HepG2 (cell line): Measurements from ENCODE around the gene RAC2.

Source experiments
- ARNT ChIP-seq: fragments of 450-650 bp; IDR thresholded peaks from 2 replicates; pipeline ENCODE4 v1.6.1; 2017
- EED ChIP-seq: sonication (generic); formaldehyde crosslinking; IDR thresholded peaks from 2 replicates; pipeline ENCODE4 v1.5.0; 2020; ENCODE audit warnings: mild to moderate bottlenecking, missing genetic modification reagents
- RELA ChIP-seq: sonication (generic); formaldehyde crosslinking; IDR thresholded peaks from 2 replicates; pipeline ENCODE4 v1.4.0; 2020; ENCODE audit warnings: missing genetic modification reagents
- SP5 ChIP-seq: IDR thresholded peaks from 2 replicates; pipeline ENCODE4 v1.6.1; 2016; ENCODE audit warnings: low read depth, borderline replicate concordance
- ZNF274 ChIP-seq: sonication (generic); formaldehyde crosslinking; IDR thresholded peaks from 2 replicates; pipeline ENCODE4 v1.5.1; 2020; ENCODE audit warnings: mild to moderate bottlenecking, missing genetic modification reagents
- ZNF780A ChIP-seq: sonication (generic); formaldehyde crosslinking; IDR thresholded peaks from 2 replicates; pipeline ENCODE4 v1.8.0; 2022; ENCODE audit warnings: mild to moderate bottlenecking, missing genetic modification reagents, moderate library complexity
- TF ChIP-seq, protein P1 (sequence below): sonication (generic); formaldehyde crosslinking; IDR thresholded peaks from 2 replicates; pipeline ENCODE4 v1.4.0; 2020; ENCODE audit warnings: missing genetic modification reagents
- TF ChIP-seq, protein P2 (sequence below): sonication (generic); formaldehyde crosslinking; IDR thresholded peaks from 2 replicates; pipeline ENCODE4 v1.5.0; 2020; ENCODE audit warnings: mild to moderate bottlenecking, missing genetic modification reagents, moderate library complexity

DNA sequence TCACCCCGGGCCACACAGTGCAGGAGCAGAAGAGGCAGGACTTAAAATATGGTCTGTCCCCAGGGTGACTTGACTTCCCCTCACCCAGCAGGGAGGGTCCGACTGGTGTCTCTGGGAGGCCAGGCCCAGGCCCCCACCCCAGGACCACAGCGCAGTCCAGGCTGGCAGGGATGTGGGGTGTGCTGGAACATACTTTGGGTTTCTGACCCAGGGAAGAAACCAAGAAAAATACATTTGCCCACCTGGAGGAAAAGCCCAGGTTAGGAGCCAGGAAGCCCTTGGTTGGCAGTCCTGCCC is 61.2 kb downstream of the RAC2 start:
- TF ChIP-seq, protein P1, sequence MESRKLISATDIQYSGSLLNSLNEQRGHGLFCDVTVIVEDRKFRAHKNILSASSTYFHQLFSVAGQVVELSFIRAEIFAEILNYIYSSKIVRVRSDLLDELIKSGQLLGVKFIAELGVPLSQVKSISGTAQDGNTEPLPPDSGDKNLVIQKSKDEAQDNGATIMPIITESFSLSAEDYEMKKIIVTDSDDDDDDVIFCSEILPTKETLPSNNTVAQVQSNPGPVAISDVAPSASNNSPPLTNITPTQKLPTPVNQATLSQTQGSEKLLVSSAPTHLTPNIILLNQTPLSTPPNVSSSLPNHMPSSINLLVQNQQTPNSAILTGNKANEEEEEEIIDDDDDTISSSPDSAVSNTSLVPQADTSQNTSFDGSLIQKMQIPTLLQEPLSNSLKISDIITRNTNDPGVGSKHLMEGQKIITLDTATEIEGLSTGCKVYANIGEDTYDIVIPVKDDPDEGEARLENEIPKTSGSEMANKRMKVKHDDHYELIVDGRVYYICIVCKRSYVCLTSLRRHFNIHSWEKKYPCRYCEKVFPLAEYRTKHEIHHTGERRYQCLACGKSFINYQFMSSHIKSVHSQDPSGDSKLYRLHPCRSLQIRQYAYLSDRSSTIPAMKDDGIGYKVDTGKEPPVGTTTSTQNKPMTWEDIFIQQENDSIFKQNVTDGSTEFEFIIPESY, result no peak
- TF ChIP-seq ZNF780A (CRISPR knock-in tag), result no peak
- TF ChIP-seq ZNF274 (CRISPR knock-in tag), result no peak
- TF ChIP-seq RELA (CRISPR knock-in tag), result no peak
- no peak for TF ChIP-seq ARNT
- TF ChIP-seq SP5 (CRISPR knock-in tag), result no peak
- TF ChIP-seq EED (CRISPR knock-in tag), result no peak
- TF ChIP-seq, protein P2, sequence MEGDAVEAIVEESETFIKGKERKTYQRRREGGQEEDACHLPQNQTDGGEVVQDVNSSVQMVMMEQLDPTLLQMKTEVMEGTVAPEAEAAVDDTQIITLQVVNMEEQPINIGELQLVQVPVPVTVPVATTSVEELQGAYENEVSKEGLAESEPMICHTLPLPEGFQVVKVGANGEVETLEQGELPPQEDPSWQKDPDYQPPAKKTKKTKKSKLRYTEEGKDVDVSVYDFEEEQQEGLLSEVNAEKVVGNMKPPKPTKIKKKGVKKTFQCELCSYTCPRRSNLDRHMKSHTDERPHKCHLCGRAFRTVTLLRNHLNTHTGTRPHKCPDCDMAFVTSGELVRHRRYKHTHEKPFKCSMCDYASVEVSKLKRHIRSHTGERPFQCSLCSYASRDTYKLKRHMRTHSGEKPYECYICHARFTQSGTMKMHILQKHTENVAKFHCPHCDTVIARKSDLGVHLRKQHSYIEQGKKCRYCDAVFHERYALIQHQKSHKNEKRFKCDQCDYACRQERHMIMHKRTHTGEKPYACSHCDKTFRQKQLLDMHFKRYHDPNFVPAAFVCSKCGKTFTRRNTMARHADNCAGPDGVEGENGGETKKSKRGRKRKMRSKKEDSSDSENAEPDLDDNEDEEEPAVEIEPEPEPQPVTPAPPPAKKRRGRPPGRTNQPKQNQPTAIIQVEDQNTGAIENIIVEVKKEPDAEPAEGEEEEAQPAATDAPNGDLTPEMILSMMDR (CRISPR knock-in tag), result no peak
